ENCODE data around the gene CNOT2. TPM values are rescaled to one million over a fixed set of nuclear protein-coding genes. Genes with fewer than 3 reads are reported as not detected.

The CNOT2 gene
- total RNA-seq, 2 experiments from 2014 or later = 65.2 to 68.4 TPM

DNA sequence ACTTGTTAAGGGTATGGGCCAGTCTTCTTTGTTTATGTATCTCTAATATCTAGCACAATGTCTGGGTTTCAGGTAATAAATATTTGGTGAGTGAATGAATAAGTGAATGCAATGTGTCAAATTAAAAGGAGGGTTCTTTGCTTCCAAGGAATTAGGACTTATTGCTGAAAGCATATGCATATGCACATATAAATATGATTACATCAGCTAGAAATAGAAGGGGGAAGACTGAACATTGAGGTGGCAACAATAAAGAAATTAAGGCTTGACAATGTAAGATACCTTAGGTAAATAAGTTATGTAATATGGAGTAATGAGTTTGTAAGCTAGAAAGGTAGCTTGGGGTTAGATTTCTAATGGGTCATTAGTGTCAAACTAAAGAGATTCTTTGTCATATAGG is 160.6 kb downstream of the CNOT2 start:
- CTCF ChIA-PET = no interaction called here
- DNase-seq = no peak
- no peak overlapping the region for H3K4me3 Mint-ChIP-seq
- H3K36me3 Mint-ChIP-seq = no peaks in the 10 kb centered on the region
- H3K27me3 Mint-ChIP-seq = no peaks in the 10 kb centered on the region
- no peaks in the 10 kb centered on the region for H3K9me3 Mint-ChIP-seq (ENCODE audit: low read depth)
- H3K27ac Mint-ChIP-seq = no peak overlapping the region
- H3K4me1 Mint-ChIP-seq = no peaks in the 10 kb centered on the region
- no peak for ATAC-seq

Other genes starting within 250 kb of the CNOT2 start
- under 1 TPM; 0.32 to 0.40 TPM for gene KCNMB4, start 122.9 kb downstream of the CNOT2 start, total RNA-seq

Data from activated CD8-positive, alpha-beta memory T cell treated with anti-CD3 and anti-CD28 coated beads, Interleukin-2, amount 10 ng/mL, durations not matched to agents 7 days and 5 days (primary cell).